GM19467 (cell line): ENCODE data around the gene GALNT6.

Experiments used
- ATAC-seq: cut with Tn5 transposase; IDR thresholded peaks from one replicate; pipeline ENCODE4 v1.9.1; 2021; ENCODE audit warnings: mild to moderate bottlenecking, moderate library complexity; ENCODE audit not compliant: unreplicated experiment

GALNT6 gene

GRCh38 chr12:51381226-51382079 lies 9.8 kb downstream of the GALNT6 start:
- ATAC-seq, result no peak

DNA sequence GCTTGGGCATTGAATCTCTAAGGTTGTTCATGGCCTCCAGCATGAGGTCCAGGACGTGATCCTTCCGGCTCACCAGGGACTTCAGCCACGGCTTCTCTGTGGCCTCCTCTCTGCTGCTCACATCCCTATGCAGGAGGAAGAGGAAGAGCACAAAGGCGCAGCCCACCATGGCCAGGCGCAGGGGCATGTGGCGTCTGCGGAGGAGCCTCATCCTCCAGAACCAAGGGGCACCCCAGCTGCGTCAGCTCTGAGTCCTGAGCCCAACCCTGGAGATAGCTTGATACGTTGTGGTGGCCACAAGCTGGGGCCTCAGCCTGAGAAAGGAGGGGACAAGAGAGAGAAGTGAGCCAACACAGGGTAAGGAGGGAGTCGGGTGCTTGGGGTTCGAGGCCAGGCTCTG lies 11.6 kb downstream of the GALNT6 start:
- ATAC-seq, result no peak

DNA sequence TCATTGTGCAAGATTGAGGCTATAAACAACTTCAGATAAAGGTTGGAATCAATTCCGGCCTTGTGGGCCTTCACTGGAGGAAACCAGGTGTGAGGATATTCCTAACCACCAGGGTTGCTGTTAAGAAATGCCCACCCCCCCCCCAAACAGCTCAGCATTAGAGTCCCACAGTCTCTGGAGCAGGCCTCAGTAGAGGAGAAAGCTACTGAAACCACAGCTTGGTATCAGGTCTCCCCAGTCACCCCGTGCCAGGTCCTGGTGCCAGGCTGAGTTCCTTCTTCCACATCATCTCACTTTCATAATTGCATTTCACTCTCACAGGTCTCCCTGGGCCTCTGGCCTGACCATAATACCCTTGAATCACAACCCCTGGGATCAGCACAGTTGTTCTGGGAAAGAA lies 12.5 kb downstream of the GALNT6 start:
- no peak for ATAC-seq

GRCh38 chr12:51377099-51377984 lies 13.9 kb downstream of the GALNT6 start:
- ATAC-seq, result no peak

DNA sequence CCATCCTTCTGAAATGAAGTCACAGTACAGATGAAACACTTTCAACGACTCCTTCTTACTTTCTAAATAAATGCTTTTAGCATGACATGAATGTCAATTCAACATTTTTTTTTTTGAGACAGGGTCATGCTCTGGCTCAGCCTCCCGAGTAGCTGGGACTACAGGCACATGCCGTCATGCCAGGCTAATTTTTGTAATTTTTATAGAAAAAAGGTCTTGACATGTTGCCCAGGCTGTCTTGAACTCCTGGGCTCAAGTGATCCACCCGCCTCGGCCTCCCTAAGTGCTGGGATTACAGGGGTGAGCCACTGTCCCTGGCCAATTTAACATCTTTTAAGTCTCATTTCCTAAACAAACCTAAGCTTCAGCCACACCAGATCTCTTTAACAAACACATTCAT lies 16.4 kb downstream of the GALNT6 start:
- ATAC-seq, result no peak

- ATAC-seq, result no peak
Measured at GRCh38 chr12:51374361-51374760, 16.8 kb downstream of the GALNT6 start.

DNA sequence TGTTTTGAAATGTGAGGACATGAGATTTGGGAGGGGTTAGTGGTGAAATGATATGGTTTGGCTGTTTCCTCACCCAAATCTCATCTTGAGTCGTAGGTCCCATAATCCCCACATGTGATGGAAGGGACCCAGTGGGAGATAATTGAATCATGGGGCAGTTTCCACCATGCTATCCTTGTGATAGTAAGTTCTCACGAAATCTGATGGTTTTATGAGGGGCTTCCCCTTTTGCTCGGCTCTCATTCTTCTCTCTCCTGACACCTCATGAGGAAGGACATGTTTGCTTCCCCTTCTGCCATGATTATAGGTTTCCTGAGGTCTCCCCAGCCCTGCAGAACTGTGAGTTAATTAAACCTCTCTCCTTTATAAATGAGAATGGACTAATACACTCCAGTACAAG lies 18.0 kb downstream of the GALNT6 start:
- no peak for ATAC-seq

DNA sequence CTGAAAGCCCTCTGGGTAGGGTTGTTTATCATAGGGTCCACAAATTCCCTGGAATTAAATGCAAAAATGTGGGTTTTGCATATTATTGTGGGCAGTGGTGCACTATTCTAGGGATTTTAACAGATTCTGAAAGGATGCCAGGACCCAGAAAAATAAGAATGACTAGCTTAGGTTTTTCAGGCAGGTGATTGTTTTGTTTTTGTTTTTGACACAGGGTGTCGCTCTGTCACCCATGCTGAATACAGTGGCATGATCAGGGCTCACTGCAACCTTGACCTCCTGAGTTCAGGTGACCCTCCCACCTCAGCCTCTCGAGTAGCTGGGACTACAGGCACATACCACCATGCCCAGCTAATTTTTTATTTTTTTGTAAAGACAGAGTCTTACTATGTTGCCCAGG lies 19.2 kb downstream of the GALNT6 start:
- no peak for ATAC-seq

DNA sequence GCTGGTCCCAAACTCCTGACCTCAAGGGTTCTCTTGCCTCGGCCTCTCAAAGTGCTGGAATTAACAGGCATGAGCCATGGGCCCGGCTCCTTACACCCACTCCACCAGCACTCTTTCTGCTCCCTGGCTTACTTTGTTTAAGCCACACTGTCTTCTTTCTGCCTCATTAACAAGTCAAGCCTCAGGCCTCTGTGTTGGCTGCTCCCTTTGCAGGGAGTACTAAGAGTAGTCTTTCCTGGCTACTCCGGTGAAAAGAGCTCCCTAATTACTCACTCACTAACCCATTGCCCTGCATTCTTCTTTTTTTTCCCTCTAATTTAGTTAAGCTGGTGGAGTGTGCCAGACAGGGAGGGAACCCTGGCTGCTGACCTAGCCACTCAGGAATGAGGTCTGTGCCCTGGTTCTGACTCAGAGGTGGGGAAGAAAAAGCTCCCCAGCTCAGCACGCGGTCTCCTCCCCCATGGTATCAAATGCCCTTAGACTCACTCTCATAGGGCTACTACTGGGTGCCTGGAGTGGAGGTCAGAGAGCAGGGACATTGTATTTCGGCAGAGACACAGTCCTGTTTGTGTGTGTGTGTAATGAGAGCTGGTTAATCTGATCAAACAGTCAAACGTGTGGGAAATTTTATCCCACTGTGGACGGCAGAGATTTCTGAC lies 19.8 kb downstream of the GALNT6 start:
- ATAC-seq, result no peak

- ATAC-seq, result no peak
Measured at GRCh38 chr12:51370667-51371066, 20.5 kb downstream of the GALNT6 start.

- no peak for ATAC-seq
Measured at GRCh38 chr12:51369581-51369980, 21.6 kb downstream of the GALNT6 start.

- ATAC-seq, result peak; percentile 98
Measured at GRCh38 chr12:51368640-51369517, 22.3 kb downstream of the GALNT6 start.

- no peak for ATAC-seq
Measured at GRCh38 chr12:51365276-51365675, 25.9 kb downstream of the GALNT6 start.

- ATAC-seq, result no peak
Measured at GRCh38 chr12:51364001-51364400, 27.2 kb downstream of the GALNT6 start.

GRCh38 chr12:51362747-51363342 lies 28.4 kb downstream of the GALNT6 start:
- no peak for ATAC-seq

DNA sequence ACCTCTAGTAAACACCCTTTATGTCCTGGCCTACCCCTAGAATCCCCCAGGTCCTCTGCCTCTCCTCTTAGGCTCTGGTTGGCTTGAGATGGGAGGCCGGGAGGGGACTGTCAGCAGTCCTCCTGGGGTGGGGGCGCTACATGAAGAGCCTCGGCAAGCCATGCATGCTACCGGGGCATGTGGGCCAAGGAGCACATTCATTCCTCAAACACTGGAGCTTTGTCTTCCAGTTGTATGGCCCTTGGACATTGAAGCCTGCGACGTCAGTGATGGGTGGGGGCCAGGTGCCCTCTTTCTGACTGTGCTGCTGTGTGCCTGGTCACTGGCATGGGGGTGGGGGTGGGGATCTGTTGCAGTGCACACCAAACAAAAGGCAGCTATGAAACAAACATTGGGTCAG lies 28.9 kb downstream of the GALNT6 start:
- ATAC-seq, result no peak

- ATAC-seq, result no peak
Measured at GRCh38 chr12:51361161-51362016, 29.8 kb downstream of the GALNT6 start.

GRCh38 chr12:51360315-51360714 lies 30.9 kb downstream of the GALNT6 start:
- no peak for ATAC-seq

- no peak for ATAC-seq
Measured at GRCh38 chr12:51359851-51360250, 31.4 kb downstream of the GALNT6 start.
